PFSK-1 (cell line): ENCODE measurements around the gene DOC2A.

Source experiments
- REST ChIP-seq, 2 experiments: IDR thresholded peaks; 2 replicates each; pipeline versions ENCODE4 v1.6.1 to v1.8.0; 2011 to 2012; ENCODE audit warnings: low read depth in 2 of 2, low read length in 2 of 2, control low read depth in 1 of 2, inconsistent platforms in 1 of 2, mild to moderate bottlenecking in 1 of 2, moderate library complexity in 1 of 2; ENCODE audit not compliant: insufficient read depth in 1 of 2
- SIN3A ChIP-seq: IDR thresholded peaks from 2 replicates; pipeline ENCODE4 v1.6.1; 2012; ENCODE audit warnings: mild to moderate bottlenecking, low read length, moderate library complexity, borderline replicate concordance; ENCODE audit not compliant: insufficient read depth

- no peak for TF ChIP-seq SIN3A
- TF ChIP-seq REST (IDR thresholded peaks at IDR 0.05; ENCODE audit: insufficient read depth in 1 of 2, low read depth in 2 of 2, low read length in 2 of 2), result no peak
Observed at GRCh38 chr16:30003670-30004423, 7.0 kb downstream of the DOC2A start.
